Mesodermal cell (in vitro differentiated cells): ENCODE data around the gene CLUH.

ENCODE experiments used
- H3K27ac ChIP-seq: 2 replicates; pipeline ENCODE4 v1.7.0; 2013; ENCODE audit warnings: mild to moderate bottlenecking, low read depth, low read length, moderate library complexity; ENCODE audit not compliant: severe bottlenecking
- H3K36me3 ChIP-seq: 2 replicates; pipeline ENCODE4 v1.7.1; 2013; ENCODE audit warnings: mild to moderate bottlenecking, low read length, moderate library complexity; ENCODE audit not compliant: control insufficient read depth, insufficient read depth
- H3K4me1 ChIP-seq: one replicate; pipeline ENCODE4 v1.7.1; 2013; ENCODE audit warnings: mild to moderate bottlenecking, low read length; ENCODE audit not compliant: insufficient read depth, control insufficient read depth, poor library complexity, severe bottlenecking
- H3K4me3 ChIP-seq: 2 replicates; pipeline ENCODE4 v1.7.0; 2013; ENCODE audit warnings: low read length, control low read depth, mild to moderate bottlenecking; ENCODE audit not compliant: insufficient read depth, poor library complexity, severe bottlenecking; ENCODE audit errors: extremely low read depth
- H3K9me3 ChIP-seq: 2 replicates; pipeline ENCODE4 v1.7.1; 2013; ENCODE audit warnings: mild to moderate bottlenecking, low read length, moderate library complexity; ENCODE audit not compliant: control insufficient read depth
- WGBS, 2 experiments: methylation state at CpG; one replicate each; pipeline ENCODE4 v1.1.5; 2013; ENCODE audit warnings: missing lambda C conversion rate in 2 of 2; ENCODE audit not compliant: insufficient coverage in 2 of 2; 5-methylcytosine and 5-hydroxymethylcytosine counted together

CLUH gene

GRCh38 chr17:2647957-2648356 is 63.6 kb downstream of the CLUH start:
- Histone ChIP-seq H3K9me3 (peaks cover 4% of the 10 kb centered on the region), H3K27ac (no peak overlapping the region), H3K36me3 (peaks cover 76% of the 10 kb centered on the region), H3K4me1 (no peaks in the 10 kb centered on the region), H3K4me3 (no peak overlapping the region)
- WGBS, 2 experiments: 80 to 93% methylated on average over 1 to 3 of the region's 6 CpGs

- H3K36me3 ChIP-seq: peaks cover 78% of the 10 kb centered on the region
- H3K27ac ChIP-seq: no peak overlapping the region
- H3K4me3 ChIP-seq: no peak overlapping the region
- 67 to 93% methylated on average over 4 to 5 of the region's 6 CpGs for WGBS, 2 experiments
- H3K4me1 ChIP-seq: no peaks in the 10 kb centered on the region
- H3K9me3 ChIP-seq: no peaks in the 10 kb centered on the region
Measured at GRCh38 chr17:2644971-2645370, 66.6 kb downstream of the CLUH start.
